Endothelial cell of umbilical vein (primary cell): ENCODE data around the gene NHS. TPM values are rescaled to one million over a fixed set of nuclear protein-coding genes. Genes with fewer than 3 reads are reported as not detected.
A peak's percentile ranks its signal among the peaks of the same experiment; 100 is the strongest.

Experiments
- BruUV-seq: library from RNA; stranded (reverse); fragments of 400-500 nt; replicated peaks from 2 replicates; lab custom pipeline; 2021; lab: Mats Ljungman, UMichigan
- CTCF ChIA-PET: fragments of 300-600, 350-600 bp; sonication (Branson Sonifier 250); formaldehyde crosslinking; loops from one replicate; lab custom pipeline; 2021; ENCODE audit warnings: antibody characterized with exemption, inconsistent platforms; lab: Charles Lee
- POLR2A ChIA-PET: fragments of 300-600, 350-600 bp; sonication (Branson Sonifier 250); formaldehyde crosslinking; loops from one replicate; lab custom pipeline; 2021; ENCODE audit warnings: antibody characterized with exemption, inconsistent platforms; lab: Charles Lee
- DNase-seq: peaks from one replicate; pipeline ENCODE4 v3.0.0-alpha.2; 2011; ENCODE audit warnings: low read depth, low spot score
- FAIRE-seq: peaks from 2 replicates; lab custom pipeline; 2011; peaks lifted over from hg19 to GRCh38; lab: Jason Lieb, UNC
- H2AFZ ChIP-seq: 2 replicates; pipeline ENCODE4 v1.6.0; 2012; ENCODE audit warnings: low read depth, low read length, control low read depth, inconsistent platforms
- H3K27ac ChIP-seq: 2 replicates; pipeline ENCODE4 v1.5.1; 2011; ENCODE audit warnings: low read depth, mild to moderate bottlenecking, control low read depth, low read length, moderate library complexity; ENCODE audit not compliant: insufficient read depth
- H3K27me3 ChIP-seq, 2 experiments: 2 replicates each; pipeline versions ENCODE4 v1.6.0 to v1.6.1; 2011; ENCODE audit warnings: low read length in 2 of 2, mixed read lengths in 1 of 2; ENCODE audit not compliant: control insufficient read depth in 2 of 2, insufficient read depth in 2 of 2
- H3K36me3 ChIP-seq, 2 experiments: 2 replicates in 1 of 2; 3 replicates in 1 of 2; pipeline ENCODE4 v1.5.1; 2011; ENCODE audit warnings: low read length in 2 of 2, mild to moderate bottlenecking in 1 of 2, moderate library complexity in 1 of 2; ENCODE audit not compliant: control insufficient read depth in 2 of 2, insufficient read depth in 2 of 2; ENCODE audit errors: extremely low read depth in 1 of 2
- H3K4me1 ChIP-seq: 3 replicates; pipeline ENCODE4 v1.5.1; 2011; ENCODE audit warnings: mild to moderate bottlenecking, low read length; ENCODE audit not compliant: control insufficient read depth, insufficient read depth; ENCODE audit errors: extremely low read depth
- H3K4me2 ChIP-seq: 2 replicates; pipeline ENCODE4 v1.6.1; 2011; ENCODE audit warnings: low read length, control low read depth, mixed read lengths; ENCODE audit not compliant: insufficient read depth
- H3K4me3 ChIP-seq, 3 experiments: fragments of 200-600 bp in 1 of 3; sonication (generic), shearing (Covaris generic) in 1 of 3; replicated peaks in 1 of 3; 2 replicates each; pipeline ENCODE4 v1.5.1; 2011 to 2016; ENCODE audit warnings: control low read depth in 3 of 3, low read length in 3 of 3, mild to moderate bottlenecking in 2 of 3, inconsistent platforms in 1 of 3, low read depth in 1 of 3, moderate library complexity in 1 of 3; ENCODE audit not compliant: insufficient read depth in 1 of 3
- H3K79me2 ChIP-seq: 2 replicates; pipeline ENCODE4 v1.6.0; 2012; ENCODE audit warnings: low read length, inconsistent platforms; ENCODE audit not compliant: control insufficient read depth, insufficient read depth
- H3K9ac ChIP-seq: replicated peaks from 2 replicates; pipeline ENCODE3; 2011; ENCODE audit warnings: low read length, control low read depth; ENCODE audit not compliant: insufficient read depth; ENCODE audit errors: extremely low read depth
- H3K9me1 ChIP-seq: replicated peaks from 3 replicates; pipeline ENCODE4 v1.6.0; 2011; ENCODE audit warnings: mild to moderate bottlenecking, low read length; ENCODE audit not compliant: control insufficient read depth, insufficient read depth; ENCODE audit errors: extremely low read depth
- H3K9me3 ChIP-seq: replicated peaks from 2 replicates; pipeline ENCODE4 v1.5.1; 2012; ENCODE audit warnings: low read length, inconsistent platforms; ENCODE audit not compliant: control insufficient read depth, insufficient read depth
- H4K20me1 ChIP-seq: replicated peaks from 2 replicates; pipeline ENCODE3; 2011; ENCODE audit warnings: mild to moderate bottlenecking, low read length; ENCODE audit not compliant: control insufficient read depth, insufficient read depth; ENCODE audit errors: extremely low read depth
- EZH2 ChIP-seq: IDR thresholded peaks from 2 replicates; pipeline ENCODE4 v1.6.1; 2012; ENCODE audit warnings: borderline replicate concordance, low read depth, mild to moderate bottlenecking, moderate library complexity, low read length, inconsistent platforms; ENCODE audit not compliant: severe bottlenecking
- FOS ChIP-seq: IDR thresholded peaks from 2 replicates; pipeline ENCODE4 v1.6.1; 2011; ENCODE audit warnings: mild to moderate bottlenecking, low read length, moderate library complexity, borderline replicate concordance; ENCODE audit not compliant: insufficient read depth
- GATA2 ChIP-seq: IDR thresholded peaks from 2 replicates; pipeline ENCODE4 v1.7.0; 2011; ENCODE audit warnings: low read depth, mild to moderate bottlenecking, moderate library complexity, mixed read lengths, low read length; ENCODE audit not compliant: insufficient read length, insufficient read depth
- JUN ChIP-seq: IDR thresholded peaks from 2 replicates; pipeline ENCODE4 v1.6.1; 2011; ENCODE audit warnings: borderline replicate concordance, low read depth; ENCODE audit not compliant: insufficient read length, insufficient read depth
- MYC ChIP-seq: IDR thresholded peaks from one replicate; pipeline ENCODE4 v1.6.1; 2011; ENCODE audit warnings: mild to moderate bottlenecking, low read depth, low read length
- POLR2A ChIP-seq: IDR thresholded peaks from 2 replicates; pipeline ENCODE4 v1.6.1; 2012; ENCODE audit warnings: low read depth, mild to moderate bottlenecking, control low read depth, low read length
- POLR2AphosphoS5 ChIP-seq: IDR thresholded peaks from 2 replicates; pipeline ENCODE4 v1.6.1; 2012; ENCODE audit warnings: low read depth, mild to moderate bottlenecking, control low read depth, low read length, moderate library complexity; ENCODE audit not compliant: insufficient read depth
- dilution Hi-C: fragments of 300-500 bp; cut with MboI; formaldehyde crosslinking; loops from one replicate; pipeline ENCODE4 v1.15.0; 2019; ENCODE audit warnings: low sequenced_read_pairs; ENCODE audit not compliant: extremely low pct_ligation_motif_present
- intact Hi-C: fragments of 100-400 bp; cut with micrococcal nuclease; formaldehyde crosslinking; loops from one replicate; pipeline ENCODE4 v1.10.0; 2022
- polyA plus RNA-seq, 4 experiments: library from polyadenylated mRNA; depleted of rRNA in 3 of 4; stranded (reverse) in 3 of 4; unstranded in 1 of 4; fragments of >200 nt; gene quantifications; 2 replicates each; pipeline versions ENCODE4 v1.2.1 to v1.2.3, GENCODE V29; 2011 to 2012; ENCODE audit warnings: missing spikeins in 1 of 4
- total RNA-seq: library from RNA; stranded (reverse); gene quantifications from 2 replicates; pipeline ENCODE4 v1.2.3, GENCODE V29; 2021
- TF ChIP-seq, protein P1 (sequence below), 2 donors: IDR thresholded peaks; 1 replicate in 1 of 2; 2 replicates in 1 of 2; pipeline ENCODE4 v1.5.1; 2011; ENCODE audit warnings: low read length in 2 of 2, mild to moderate bottlenecking in 2 of 2, moderate library complexity in 2 of 2, control low read depth in 1 of 2, inconsistent platforms in 1 of 2, low read depth in 1 of 2; ENCODE audit not compliant: insufficient read depth in 1 of 2; ENCODE audit errors: extremely low read depth in 1 of 2
- TF ChIP-seq, protein P2 (sequence below): IDR thresholded peaks from 2 replicates; pipeline ENCODE4 v1.6.1; 2011; ENCODE audit not compliant: insufficient read depth, insufficient read length

The NHS gene
- total and polyA plus RNA-seq, 2 donors (not counting 3 experiments of a cell fraction or from before 2014, with no cell fraction given), result 0.07 to 0.46 TPM

DNA sequence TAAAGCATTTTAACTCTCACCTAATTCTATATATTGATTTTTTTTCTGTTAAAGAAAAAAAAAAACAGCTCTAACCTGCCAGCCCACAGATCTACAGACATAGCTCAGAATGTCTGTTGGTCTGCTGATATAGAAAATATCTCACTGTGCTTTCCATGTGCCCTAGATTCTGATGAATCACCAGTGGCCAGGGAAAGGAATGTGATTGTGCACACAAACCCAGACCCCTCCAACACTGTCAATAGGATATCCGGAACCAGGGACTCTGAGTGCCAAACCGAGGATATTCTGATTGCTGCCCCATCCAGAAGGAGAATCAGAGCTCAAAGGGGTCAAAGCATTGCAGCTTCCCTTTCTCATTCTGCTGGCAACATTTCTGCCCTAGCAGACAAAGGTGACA, 350.2 kb downstream of the NHS start:
- no peaks in the 10 kb centered on the region for H3K9me3 ChIP-seq
- no peaks in the 10 kb centered on the region for H3K79me2 ChIP-seq
- peak; percentile 6 for DNase-seq
- peaks cover 5% of the 10 kb centered on the region for H3K4me1 ChIP-seq
- no TSS peak for BruUV-seq
- no peak overlapping the region for H3K27ac ChIP-seq
- dilution Hi-C loops, result no loop called here
- intact Hi-C loops, result no loop called here
- ChIA-PET CTCF (interaction anchor here (1.0 to 1.6 kb wide), 2 partner anchors 12 to 27 kb away, joined by 3 to 4 read pairs; partner anchors contain the start of gene SCML1), POLR2A (no interaction called here)
- no peaks in the 10 kb centered on the region for H4K20me1 ChIP-seq
- H3K27me3 ChIP-seq, result no peaks in the 10 kb centered on the region
- H2AFZ ChIP-seq, result no peak overlapping the region
- H3K4me2 ChIP-seq, result no peak overlapping the region
- no peaks in the 10 kb centered on the region for H3K36me3 ChIP-seq
- no peaks in the 10 kb centered on the region for H3K9me1 ChIP-seq
- TF ChIP-seq POLR2A, result no peak
- no peak for TF ChIP-seq MYC
- TF ChIP-seq GATA2, result no peak
- no peak for TF ChIP-seq EZH2
- TF ChIP-seq POLR2AphosphoS5, result no peak
- TF ChIP-seq, protein P1, sequence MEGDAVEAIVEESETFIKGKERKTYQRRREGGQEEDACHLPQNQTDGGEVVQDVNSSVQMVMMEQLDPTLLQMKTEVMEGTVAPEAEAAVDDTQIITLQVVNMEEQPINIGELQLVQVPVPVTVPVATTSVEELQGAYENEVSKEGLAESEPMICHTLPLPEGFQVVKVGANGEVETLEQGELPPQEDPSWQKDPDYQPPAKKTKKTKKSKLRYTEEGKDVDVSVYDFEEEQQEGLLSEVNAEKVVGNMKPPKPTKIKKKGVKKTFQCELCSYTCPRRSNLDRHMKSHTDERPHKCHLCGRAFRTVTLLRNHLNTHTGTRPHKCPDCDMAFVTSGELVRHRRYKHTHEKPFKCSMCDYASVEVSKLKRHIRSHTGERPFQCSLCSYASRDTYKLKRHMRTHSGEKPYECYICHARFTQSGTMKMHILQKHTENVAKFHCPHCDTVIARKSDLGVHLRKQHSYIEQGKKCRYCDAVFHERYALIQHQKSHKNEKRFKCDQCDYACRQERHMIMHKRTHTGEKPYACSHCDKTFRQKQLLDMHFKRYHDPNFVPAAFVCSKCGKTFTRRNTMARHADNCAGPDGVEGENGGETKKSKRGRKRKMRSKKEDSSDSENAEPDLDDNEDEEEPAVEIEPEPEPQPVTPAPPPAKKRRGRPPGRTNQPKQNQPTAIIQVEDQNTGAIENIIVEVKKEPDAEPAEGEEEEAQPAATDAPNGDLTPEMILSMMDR (IDR thresholded peaks at IDR 0.05; ENCODE audit: extremely low read depth in 1 of 2, insufficient read depth in 1 of 2, low read depth in 1 of 2, low read length in 2 of 2), result no peak
- no peak for TF ChIP-seq JUN
- TF ChIP-seq, protein P2, sequence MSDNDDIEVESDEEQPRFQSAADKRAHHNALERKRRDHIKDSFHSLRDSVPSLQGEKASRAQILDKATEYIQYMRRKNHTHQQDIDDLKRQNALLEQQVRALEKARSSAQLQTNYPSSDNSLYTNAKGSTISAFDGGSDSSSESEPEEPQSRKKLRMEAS, result no peak
- TF ChIP-seq FOS, result no peak
- no peak overlapping the region for H3K9ac ChIP-seq
- H3K4me3 ChIP-seq, result no peak overlapping the region
- FAIRE-seq, result no peak
